Erythroblast (primary cell): ENCODE data around the gene ATP1A1.

Source experiments
- GATA1 ChIP-seq: IDR thresholded peaks from 2 replicates; pipeline ENCODE4 v1.6.1; 2011; ENCODE audit warnings: low read depth, mild to moderate bottlenecking, control low read depth, low read length, moderate library complexity
- POLR2A ChIP-seq: IDR thresholded peaks from 2 replicates; pipeline ENCODE4 v1.6.1; 2011; ENCODE audit warnings: mild to moderate bottlenecking, low read length

DNA sequence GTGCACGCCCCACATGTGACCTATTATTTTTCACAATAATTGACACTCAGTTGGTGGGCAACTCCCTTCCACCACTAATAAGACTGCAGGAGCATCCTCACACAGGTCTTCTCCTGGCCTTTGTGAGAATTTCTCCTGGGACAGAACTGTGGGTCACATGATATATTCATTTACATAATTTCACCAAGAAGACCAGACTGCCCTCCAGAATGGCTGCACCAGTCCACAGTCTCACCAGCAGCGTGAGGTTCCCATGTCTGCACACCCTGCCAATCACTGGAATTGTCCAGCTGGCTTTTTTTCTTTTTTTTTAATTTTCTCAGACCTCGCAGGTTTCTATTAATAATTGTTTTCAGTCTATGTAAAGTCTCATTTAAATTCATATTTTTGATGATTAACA lies 41.3 kb downstream of the ATP1A1 start:
- TF ChIP-seq POLR2A (no peak), GATA1 (no peak)
